Frontal cortex (tissue), 4 donors: ENCODE measurements around the gene PRPF6. TPM values are rescaled to one million over a fixed set of nuclear protein-coding genes. Genes with fewer than 3 reads are reported as not detected.
A peak's percentile ranks its signal among the peaks of the same experiment; 100 is the strongest.
"Not testable (repeated sequence)": the region's sequence is repeated elsewhere in the genome, so short reads cannot be mapped to it uniquely, and the experiment has no call there.

Experiments used
- DNase-seq, 2 donors: peaks; one replicate each; pipeline ENCODE4 v3.0.0; 2012; ENCODE audit warnings: low spot score in 2 of 2
- FAIRE-seq: peaks from 2 replicates; lab custom pipeline; 2012; peaks lifted over from hg19 to GRCh38; lab: Jason Lieb, UNC
- total RNA-seq: library from RNA; depleted of rRNA; stranded (reverse); fragments of >200 nt; gene quantifications from one replicate; pipeline ENCODE4 v1.2.3, GENCODE V29; 2014
- donor health status: control.
- donor health status: control.
- donor health status: control.

Gene PRPF6
- total RNA-seq, 1 donor from 2014 or later: 81.9 TPM

DNA sequence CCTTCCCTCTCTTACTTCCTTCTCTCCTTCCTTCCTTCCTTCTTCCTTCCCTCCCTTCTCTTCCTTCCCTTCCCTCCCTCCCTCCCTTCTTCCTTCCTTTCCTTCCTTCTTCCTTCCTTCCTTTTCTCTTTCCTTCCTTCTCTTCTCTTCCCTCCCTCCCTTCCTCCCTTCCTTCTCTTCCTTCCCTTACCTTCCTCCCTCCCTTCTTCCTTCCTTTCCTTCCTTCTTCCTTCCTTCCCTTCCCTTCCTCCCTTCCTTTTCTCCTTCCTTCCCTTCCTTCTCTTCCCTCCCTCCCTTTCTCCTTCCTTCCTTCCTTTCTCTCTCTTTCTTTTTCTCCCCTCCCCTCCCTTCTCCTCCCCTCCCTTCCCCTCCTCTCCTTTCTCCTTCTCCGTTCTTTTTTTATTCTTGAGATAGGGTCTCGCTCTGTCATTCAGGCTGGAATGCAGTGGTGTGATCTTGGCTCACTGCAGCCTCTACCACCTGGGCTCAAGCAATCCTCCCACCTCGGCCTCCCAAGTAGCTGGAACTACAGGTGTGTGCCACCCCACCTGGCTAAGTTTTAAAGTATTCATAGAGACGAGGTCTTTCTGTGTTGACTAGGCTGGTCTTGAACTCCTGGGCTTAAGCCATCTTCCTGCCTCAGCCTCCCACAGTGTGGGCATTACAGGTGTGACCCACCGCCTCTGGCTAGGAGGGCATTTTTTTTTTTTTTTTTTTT, 10.1 kb upstream of the PRPF6 start:
- no peak for FAIRE-seq
- DNase-seq: no peak

DNA sequence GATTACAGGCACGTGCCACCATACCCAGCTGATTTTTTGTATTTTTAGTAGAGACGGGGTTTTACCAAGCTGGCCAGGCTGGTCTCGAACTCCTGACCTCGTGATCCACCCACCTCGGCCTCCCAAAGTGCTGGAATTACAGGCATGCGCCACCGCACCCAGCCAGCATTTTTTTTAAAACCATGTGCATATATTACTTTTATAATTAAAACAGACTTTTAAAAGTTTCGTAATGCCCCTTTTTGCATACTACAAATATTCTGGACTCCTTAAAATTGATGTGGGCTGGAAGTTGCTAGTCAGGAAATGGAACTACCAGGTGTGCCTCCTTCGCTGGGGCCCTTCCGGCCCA, 9.0 kb upstream of the PRPF6 start:
- FAIRE-seq, DNase-seq: not testable (repeated sequence)

DNA sequence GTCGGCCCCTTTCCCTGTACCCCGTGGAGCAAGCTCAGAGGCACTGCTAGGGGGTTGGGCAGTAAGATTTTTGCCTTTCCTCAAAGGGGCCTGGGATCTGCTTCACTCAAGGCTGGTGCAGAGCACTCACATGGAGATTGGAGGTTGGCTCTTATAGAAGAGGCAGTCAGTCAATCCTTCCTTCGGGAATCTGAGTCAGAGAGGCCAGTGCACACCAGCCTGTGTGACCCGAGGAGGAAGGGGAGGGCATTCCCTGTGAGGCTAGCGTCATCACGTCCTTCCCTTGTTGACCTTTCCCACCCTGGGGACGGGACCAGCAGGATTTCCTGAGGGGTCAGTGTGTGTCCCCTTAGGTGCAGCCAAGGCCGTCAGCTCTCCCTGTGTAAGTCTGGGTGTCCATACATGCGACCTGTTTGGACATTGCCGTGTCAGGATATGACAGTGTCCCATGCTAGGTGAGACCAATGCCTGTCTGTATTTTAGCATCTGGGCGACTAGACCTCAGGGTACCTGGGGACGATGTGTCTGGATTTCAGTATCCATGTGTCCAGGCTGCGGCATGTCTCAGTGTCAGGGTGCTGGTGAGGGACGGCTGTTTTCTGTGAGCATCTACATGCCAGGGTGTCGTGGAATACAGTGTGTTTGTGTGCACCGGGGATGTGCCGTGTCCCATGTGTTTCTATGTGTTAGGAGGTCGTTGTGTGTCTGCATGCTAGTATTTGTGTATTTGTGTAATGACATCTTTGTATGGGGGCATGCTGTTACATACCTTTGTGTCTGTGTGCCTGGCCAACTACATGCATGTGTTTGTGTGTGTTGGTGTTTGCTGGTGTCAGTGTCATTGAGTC, 8.4 kb upstream of the PRPF6 start:
- FAIRE-seq (no peak), DNase-seq (peak in 1 of 2 donors; percentile 28)

DNA sequence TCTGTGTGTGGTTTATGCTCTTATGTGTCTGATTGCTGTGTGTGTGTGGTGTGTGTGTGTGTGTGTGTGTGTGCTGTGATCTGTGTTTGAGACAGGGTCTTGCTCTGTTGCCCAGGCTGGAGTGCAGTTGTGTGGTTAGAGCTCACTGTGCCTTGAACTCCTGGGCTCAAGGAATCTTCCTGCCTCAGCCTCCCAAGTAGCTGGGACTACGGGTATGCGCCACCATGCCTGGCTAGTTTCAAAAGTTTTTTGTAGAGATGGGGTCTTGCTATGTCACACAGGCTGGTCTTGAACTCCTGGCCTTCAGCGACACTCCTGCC, 7.8 kb upstream of the PRPF6 start:
- DNase-seq (no peak), FAIRE-seq (no peak)

DNA sequence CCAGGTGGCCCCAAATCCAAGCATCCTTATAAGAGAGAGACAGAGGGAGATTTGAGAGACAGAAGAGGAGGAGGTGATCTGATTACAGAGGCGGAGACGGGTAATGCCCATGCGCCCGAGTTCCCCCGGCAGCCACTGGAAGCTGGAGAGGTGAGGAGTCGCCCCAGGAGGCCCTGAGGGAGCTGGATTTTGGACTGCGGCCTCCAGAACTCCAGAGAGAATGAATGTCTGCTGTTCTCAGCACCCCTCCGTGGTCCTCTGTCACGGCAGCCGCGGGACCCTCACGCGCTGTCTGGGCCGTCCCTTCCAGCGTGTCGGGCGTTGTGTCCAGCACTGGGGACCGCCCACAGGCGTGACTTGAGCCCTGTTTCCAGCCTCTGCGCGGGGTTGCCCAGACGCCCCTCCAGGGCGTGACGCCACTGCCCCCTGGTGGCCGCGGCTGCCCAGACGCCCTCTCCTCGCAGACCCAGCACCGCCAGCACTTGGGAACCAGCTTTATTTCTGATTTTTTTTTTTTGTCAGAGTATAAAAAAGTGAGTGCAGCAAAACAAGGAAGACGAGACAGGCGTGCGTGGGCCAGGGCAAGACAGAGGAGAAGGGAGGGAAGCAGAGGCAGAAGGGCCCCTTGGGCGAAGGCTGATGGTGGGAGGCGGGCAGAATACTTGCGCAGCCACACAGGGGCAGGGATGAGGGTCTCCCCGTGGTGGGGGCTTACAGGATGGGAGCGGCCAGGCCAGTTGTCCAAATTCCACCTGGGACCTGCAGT, 7.1 kb upstream of the PRPF6 start:
- FAIRE-seq (no peak), DNase-seq (peak; percentile 89 to 95)

DNA sequence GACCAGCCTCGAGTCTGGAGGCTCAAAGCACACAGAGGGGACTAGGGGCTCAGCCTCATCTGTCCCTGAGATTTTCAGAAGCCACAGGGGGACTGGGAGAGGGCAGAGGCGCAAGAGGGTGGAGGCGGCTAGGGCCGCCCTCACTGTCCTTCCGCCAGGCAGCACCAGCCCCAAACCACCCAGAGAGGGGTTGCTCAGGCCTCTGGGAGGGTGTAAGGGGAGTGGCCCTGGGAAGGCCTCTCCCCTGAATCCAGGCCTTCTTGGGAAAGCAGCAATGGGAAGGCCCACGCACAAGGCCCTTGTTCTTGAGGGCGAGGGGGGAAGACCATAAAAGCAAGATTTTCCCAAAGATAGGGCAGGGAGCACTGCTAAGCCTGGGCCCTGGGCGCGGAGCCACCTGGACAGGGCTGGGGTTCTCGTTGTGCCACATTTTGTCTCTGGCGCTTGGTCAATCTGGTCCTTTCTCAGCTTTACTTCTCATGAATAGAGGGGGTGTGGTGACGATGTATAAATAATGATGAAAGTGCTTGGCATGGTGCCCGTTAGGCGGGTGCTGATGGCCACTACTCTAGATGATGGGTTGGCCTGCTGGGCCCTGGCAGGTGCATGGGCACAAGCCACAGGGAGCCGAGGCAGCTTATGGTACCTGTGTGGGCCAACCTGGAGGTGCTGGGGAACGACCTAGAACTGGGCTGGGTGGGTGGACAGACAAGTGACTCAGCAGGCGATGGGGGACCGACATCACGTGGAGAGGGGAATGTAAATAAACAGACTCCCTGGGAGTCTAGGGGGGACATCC, 6.3 kb upstream of the PRPF6 start:
- peak in 1 of 2 donors; percentile 29 for DNase-seq
- FAIRE-seq: no peak

DNA sequence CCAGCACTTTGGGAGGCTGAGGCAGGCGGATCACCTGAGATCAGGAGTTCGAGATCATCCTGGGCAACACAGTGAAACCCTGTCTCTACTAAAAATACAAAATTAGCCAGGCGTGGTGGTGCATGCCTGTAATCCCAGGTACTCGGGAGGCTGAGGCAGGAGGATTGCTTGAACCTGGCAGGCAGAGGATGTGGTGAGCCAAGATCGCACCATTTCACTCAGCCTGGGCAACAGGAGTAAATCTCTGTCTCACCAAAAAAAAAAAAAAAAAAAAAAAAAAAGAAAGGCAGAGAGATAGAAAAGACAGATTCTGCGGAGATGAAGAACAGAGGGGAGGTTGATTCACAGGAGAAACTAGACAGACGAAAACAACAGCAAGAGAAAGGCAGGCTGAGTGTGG, 4.4 kb upstream of the PRPF6 start:
- DNase-seq, FAIRE-seq: not testable (repeated sequence)

DNA sequence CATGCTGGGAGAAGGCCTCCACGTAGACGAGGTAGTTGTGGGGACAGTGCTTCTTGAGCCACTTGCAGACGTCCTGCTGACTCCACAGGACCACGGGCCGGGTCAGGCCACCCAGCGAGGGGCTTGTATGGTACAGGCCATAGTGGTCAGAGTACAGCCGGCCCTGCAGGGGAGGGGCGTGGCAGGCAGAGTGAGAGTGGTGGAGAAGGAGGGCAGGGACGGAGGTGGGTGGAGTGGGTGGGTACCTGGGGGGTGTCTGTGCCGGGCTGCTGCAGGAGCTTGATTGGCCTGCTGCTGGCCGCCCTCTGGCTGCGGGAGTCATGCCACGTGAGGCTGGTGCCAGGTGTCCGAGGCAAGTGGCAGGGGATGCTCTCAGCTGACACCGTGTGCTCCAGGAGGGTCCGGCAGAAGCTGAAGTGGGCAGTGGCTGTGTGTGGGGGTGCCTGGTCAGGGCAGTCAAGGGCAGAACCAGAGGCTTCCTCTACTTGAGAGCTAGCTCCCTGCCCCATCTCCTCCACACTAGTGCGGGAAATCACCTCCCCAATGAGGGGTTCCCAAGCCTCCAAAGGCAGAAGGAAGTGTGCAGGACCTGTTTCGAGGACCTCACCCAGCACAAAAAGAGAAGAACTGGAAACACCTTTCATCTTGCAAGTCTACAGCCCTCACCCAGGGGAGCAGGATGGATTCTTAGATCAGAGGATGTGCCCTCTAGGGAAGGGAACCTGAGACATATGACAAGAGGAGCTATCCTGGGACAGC, 3.8 kb upstream of the PRPF6 start:
- DNase-seq (no peak), FAIRE-seq (no peak)

DNA sequence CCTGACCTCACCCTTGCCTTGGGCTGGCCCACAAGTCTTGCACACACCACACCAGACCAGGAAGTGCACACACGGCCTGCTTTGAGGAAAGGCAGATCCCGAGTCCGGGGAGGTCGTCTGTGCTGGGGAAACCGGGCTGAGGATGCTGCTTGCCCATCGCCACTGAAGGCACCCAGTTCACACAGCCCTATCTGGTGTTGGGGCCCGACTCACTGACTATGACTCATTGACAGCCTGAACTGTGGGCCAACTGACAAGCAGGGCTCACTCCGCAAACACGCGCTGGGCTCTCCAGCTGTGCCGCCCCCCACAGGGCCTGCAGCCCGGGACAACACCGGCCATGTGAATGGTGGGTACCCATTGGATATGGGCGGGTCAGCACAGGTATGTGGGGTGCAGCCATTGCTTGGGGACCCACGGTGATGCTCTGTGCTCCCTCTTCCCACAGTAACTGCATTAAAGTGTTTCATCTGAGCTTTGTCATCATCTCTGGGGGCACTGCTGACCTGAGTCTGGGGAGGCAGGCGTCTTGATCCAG, 3.1 kb upstream of the PRPF6 start:
- FAIRE-seq (no peak), DNase-seq (peak in 1 of 2 donors; percentile 12)

DNA sequence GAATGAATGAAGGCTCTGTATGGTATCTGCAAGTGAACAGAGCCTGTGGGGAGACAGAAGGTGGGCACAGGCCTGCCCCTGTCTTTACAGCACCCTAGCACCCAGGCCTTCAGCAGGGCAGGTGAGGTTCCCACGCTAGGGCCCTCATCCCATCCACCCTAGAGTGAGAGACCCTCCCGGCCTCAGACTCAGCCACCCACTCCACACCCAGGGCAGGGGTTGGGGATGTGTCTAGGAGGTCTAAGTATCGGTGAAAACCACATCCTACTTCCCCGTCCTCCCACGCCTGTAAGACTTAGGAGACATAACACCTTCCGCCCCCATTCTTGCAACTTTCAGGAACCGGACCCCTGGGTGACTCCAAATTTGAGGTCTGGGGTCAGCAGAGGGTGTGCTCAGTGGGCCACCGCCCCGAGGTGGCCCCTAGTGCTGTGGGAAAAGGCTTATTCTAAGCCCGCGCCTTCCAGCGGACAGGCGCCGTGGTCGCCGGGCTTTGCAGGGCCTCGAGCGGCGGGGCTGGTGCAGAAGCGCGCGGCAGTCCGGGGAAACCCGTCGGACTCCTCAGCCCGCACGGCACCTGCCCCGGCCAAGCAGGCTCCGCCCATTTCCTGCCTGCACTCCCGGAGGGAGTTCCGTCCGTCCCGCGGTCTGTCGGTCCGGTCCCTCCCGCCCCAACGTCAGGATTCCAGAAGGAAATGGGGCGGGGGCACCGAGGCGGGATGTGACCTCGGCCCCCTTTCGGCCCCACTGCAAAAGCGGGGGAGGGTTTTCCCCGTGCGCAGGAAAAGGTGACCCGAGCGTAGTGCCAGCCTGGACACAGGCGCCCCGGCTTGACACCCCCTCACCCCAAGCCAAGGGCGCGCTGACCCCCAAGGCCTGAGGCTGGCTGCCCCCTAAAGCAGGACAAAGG, 2.4 kb upstream of the PRPF6 start:
- DNase-seq: peak in 1 of 2 donors; percentile 44
- FAIRE-seq: no peak

DNA sequence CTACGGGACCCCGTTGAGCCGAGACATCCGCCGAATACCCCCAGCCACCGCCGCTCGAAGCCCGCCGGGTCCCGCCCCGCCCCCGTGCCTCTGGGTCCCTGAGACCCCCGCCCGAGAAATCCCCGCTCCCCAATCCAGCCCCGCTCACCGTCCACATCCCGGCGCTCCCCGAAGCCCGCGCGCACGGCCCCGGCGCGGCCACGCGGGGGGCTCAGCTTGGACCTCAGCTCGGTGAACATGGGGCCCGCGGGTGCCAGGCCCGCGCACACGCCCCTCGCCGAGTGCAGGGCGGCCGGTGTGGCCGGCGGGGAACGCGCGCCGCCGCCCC, 1.7 kb upstream of the PRPF6 start:
- DNase-seq: peak in 1 of 2 donors; percentile 33
- no peak for FAIRE-seq

DNA sequence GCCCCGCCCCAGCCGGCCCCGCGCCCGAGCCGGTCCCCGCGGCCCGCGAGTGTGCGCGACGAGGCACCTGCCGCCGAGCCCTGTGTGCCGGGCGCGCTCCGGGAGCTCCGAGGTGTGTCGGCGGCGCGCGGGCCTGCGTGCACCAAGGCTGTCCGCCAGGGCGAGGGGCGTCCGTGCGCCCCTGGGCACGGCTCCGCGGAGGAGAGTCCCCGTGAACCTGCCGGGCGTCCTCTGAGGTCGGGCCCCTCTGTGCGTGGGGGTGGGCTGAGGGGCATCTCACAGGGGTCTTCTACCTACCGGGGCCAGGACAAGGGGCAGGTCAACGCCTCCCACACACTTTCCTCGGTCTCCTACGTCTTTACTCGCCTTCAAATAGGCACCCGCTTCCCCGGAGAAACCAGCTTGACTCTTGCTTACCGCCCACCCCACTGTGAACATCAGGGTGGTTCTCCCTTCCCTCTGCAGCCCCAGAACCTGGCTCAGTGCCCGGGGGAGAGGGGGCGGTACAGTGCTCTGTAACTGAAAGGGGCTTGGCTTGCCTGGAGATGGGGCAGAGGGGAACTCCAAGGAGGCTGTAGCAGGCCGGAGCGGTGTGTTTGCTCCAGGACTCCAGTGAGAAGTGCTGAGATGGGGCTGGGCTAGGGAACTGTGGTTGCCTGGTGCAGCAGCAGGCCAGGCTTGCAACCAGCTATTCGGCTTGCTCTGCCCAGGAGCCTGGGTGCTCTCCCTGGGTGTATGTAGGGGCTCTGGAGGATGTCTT, 1.2 kb upstream of the PRPF6 start, which contains the start of gene SAMD10:
Gene SAMD10 (minus strand): TSS at position 86 of the 760 bp plus-strand sequence. CDS start 175 bp downstream, outside the sequence.
- DNase-seq (peak in 1 of 2 donors; percentile 67), FAIRE-seq (no peak)

DNA sequence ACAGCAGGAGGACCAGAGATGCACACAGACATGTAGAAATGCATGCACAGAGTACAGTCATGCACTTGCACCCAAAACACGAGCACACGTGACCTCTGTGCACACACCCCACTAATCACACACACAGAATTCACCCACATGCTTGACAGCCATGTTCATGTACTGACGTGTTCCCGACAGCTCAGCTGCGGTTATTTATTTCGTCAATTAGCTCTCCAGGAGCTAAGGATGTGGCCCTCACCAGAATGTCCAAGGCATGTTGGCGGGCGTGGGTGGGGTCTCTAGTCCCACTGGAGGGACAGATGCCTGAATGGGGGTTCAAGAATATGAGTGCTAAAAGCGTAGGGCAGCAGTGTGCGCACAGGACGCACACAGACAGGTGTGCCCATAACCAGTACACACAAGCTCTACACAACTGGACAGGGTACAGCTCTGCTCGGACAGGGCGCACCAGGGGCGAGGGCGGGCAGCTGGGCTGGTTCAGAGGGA, 571 bp upstream of the PRPF6 start:
- FAIRE-seq (no peak), DNase-seq (no peak)

DNA sequence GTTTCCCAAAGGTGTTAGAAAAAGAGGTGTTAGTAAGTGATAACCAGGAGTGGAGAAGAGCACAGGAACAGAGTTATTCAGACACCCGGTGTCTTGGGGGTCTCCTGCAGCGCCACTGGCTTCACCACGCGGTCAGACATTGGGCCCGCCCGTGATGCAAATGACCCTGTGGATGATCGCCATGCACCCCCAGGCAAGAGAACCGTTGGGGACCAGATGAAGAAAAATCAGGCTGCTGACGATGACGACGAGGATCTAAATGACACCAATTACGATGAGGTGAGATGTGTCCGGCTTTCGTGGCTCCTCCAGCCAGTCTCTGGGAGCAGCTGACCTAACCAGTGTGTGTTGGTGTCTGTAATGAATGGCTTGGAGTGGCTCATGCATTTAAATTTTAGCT, 2.0 kb downstream of the PRPF6 start:
- DNase-seq (no peak), FAIRE-seq (no peak)

DNA sequence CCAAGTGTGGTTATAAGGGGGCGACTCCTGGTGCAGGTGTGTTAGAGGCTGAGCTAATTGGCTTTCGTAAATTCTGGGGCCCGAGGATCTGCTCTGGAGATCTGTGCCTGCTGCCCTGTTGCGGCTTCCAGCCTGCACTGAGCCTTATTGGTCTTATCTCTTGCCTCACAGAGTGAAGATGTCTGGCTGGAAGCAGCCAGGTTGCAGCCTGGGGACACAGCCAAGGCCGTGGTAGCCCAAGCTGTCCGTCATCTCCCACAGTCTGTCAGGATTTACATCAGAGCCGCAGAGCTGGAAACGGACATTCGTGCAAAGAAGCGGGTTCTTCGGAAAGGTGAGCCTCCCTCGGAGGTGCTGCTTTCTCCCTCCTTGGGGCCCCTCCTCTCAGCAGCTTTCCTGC, 20.0 kb downstream of the PRPF6 start:
- no peak for FAIRE-seq
- no peak for DNase-seq

DNA sequence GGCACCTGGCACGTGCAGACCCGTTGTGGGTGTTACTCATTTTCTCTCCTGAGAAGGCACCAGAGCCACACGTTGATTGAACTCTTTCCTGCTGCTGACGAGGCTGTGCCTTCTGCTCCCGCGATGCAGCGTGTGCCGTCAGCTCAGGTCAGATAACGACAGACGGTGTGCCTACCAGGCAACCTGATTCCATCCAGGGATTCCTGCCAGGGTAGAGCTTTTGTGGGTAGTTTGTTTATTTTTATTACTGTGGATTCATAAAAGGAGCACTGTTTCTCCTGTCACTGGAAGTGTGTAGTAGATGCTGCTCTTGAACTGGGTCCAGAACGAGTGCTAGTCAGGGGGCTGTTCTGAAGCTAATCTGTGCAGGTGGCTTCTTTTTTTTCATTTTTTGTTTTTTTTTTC, 20.7 kb downstream of the PRPF6 start:
- DNase-seq (no peak), FAIRE-seq (no peak)
